ENCODE results near the gene LMOD2. TPM values are rescaled to one million over a fixed set of nuclear protein-coding genes. Genes with fewer than 3 reads are reported as not detected.

LMOD2 gene
- total and polyA plus RNA-seq, 2 experiments from 2014 or later = not detected

DNA sequence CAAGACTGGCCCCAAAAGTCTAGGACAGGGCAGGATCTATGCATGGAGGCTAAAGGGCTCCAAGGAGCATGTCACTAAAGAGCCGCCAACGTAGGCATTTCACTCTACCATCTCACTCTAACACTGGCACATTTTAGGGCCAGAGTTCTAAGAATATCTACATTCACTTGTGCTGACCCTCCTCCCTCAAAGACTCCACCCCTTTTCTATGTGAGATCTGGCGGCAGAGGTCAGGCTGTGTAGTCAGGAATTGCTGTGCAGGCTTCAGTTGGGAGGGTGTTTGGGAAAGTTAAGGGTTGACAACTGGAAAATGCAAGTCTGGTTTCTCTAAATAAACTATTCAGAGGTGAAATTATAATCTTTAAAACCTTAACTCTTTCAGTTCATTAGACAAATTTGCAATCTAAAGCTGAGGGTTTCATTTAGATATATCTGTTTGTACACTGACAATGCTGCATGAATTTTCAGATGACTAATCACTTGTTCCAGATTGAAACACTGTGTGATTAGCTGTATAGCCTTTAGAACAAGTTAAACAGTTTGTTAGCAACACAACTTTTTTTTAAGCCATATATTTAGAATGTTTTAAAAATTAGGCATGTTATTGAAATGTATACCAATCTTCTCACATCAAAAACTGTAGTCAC, 18.2 kb downstream of the LMOD2 start:
- no peak overlapping the region for H2AFZ ChIP-seq
- H3K27me3 ChIP-seq (ENCODE audit: insufficient read depth) = no peaks in the 10 kb centered on the region
- no peaks in the 10 kb centered on the region for H3K36me3 ChIP-seq (ENCODE audit: insufficient read depth)
- no peak overlapping the region for H3K27ac ChIP-seq (ENCODE audit: low read depth)
- no peak overlapping the region for H3K4me3 ChIP-seq
- ATAC-seq (peak; percentile 23), DNase-seq (ENCODE audit: low spot score) (no peak)
- no peaks in the 10 kb centered on the region for H3K36me3 Mint-ChIP-seq (ENCODE audit: low read depth)
- H3K79me2 ChIP-seq (replicated peaks; ENCODE audit: insufficient read depth) = no peaks in the 10 kb centered on the region
- TF ChIP-seq ZNF114 (CRISPR knock-in tag; IDR thresholded peaks at IDR 0.05) (no peak), EZH2phosphoT487 (IDR thresholded peaks at IDR 0.05; ENCODE audit: unreplicated experiment) (no peak), JUNB (IDR thresholded peaks at IDR 0.05; ENCODE audit: unreplicated experiment) (no peak), EZH2 (IDR thresholded peaks at IDR 0.05; ENCODE audit: low read depth, unreplicated experiment) (no peak), CREB1 (CRISPR knock-in tag; IDR thresholded peaks at IDR 0.05; ENCODE audit: low read depth) (no peak), STAT1 (IDR thresholded peaks at IDR 0.05; ENCODE audit: unreplicated experiment) (no peak), POLR2AphosphoS5 (IDR thresholded peaks at IDR 0.05; ENCODE audit: low read depth) (no peak), ZNF331 (CRISPR knock-in tag; IDR thresholded peaks at IDR 0.05; ENCODE audit: low read depth) (no peak), NANOG (IDR thresholded peaks at IDR 0.05; ENCODE audit: borderline replicate concordance) (no peak)
- TF ChIP-seq, protein P1, sequence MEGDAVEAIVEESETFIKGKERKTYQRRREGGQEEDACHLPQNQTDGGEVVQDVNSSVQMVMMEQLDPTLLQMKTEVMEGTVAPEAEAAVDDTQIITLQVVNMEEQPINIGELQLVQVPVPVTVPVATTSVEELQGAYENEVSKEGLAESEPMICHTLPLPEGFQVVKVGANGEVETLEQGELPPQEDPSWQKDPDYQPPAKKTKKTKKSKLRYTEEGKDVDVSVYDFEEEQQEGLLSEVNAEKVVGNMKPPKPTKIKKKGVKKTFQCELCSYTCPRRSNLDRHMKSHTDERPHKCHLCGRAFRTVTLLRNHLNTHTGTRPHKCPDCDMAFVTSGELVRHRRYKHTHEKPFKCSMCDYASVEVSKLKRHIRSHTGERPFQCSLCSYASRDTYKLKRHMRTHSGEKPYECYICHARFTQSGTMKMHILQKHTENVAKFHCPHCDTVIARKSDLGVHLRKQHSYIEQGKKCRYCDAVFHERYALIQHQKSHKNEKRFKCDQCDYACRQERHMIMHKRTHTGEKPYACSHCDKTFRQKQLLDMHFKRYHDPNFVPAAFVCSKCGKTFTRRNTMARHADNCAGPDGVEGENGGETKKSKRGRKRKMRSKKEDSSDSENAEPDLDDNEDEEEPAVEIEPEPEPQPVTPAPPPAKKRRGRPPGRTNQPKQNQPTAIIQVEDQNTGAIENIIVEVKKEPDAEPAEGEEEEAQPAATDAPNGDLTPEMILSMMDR (conservative IDR thresholded peaks at IDR 0.05; ENCODE audit: low read depth in 2 of 2) = no peak
- TF ChIP-seq, protein P2, sequence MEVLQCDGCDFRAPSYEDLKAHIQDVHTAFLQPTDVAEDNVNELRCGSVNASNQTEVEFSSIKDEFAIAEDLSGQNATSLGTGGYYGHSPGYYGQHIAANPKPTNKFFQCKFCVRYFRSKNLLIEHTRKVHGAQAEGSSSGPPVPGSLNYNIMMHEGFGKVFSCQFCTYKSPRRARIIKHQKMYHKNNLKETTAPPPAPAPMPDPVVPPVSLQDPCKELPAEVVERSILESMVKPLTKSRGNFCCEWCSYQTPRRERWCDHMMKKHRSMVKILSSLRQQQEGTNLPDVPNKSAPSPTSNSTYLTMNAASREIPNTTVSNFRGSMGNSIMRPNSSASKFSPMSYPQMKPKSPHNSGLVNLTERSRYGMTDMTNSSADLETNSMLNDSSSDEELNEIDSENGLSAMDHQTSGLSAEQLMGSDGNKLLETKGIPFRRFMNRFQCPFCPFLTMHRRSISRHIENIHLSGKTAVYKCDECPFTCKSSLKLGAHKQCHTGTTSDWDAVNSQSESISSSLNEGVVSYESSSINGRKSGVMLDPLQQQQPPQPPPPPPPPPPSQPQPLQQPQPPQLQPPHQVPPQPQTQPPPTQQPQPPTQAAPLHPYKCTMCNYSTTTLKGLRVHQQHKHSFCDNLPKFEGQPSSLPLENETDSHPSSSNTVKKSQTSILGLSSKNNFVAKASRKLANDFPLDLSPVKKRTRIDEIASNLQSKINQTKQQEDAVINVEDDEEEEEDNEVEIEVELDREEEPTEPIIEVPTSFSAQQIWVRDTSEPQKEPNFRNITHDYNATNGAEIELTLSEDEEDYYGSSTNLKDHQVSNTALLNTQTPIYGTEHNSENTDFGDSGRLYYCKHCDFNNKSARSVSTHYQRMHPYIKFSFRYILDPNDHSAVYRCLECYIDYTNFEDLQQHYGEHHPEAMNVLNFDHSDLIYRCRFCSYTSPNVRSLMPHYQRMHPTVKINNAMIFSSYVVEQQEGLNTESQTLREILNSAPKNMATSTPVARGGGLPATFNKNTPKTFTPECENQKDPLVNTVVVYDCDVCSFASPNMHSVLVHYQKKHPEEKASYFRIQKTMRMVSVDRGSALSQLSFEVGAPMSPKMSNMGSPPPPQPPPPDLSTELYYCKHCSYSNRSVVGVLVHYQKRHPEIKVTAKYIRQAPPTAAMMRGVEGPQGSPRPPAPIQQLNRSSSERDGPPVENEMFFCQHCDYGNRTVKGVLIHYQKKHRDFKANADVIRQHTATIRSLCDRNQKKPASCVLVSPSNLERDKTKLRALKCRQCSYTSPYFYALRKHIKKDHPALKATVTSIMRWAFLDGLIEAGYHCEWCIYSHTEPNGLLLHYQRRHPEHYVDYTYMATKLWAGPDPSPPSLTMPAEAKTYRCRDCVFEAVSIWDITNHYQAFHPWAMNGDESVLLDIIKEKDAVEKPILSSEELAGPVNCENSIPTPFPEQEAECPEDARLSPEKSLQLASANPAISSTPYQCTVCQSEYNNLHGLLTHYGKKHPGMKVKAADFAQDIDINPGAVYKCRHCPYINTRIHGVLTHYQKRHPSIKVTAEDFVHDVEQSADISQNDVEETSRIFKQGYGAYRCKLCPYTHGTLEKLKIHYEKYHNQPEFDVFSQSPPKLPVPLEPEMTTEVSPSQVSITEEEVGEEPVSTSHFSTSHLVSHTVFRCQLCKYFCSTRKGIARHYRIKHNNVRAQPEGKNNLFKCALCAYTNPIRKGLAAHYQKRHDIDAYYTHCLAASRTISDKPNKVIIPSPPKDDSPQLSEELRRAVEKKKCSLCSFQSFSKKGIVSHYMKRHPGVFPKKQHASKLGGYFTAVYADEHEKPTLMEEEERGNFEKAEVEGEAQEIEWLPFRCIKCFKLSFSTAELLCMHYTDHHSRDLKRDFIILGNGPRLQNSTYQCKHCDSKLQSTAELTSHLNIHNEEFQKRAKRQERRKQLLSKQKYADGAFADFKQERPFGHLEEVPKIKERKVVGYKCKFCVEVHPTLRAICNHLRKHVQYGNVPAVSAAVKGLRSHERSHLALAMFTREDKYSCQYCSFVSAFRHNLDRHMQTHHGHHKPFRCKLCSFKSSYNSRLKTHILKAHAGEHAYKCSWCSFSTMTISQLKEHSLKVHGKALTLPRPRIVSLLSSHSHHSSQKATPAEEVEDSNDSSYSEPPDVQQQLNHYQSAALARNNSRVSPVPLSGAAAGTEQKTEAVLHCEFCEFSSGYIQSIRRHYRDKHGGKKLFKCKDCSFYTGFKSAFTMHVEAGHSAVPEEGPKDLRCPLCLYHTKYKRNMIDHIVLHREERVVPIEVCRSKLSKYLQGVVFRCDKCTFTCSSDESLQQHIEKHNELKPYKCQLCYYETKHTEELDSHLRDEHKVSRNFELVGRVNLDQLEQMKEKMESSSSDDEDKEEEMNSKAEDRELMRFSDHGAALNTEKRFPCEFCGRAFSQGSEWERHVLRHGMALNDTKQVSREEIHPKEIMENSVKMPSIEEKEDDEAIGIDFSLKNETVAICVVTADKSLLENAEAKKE (CRISPR knock-in tag; IDR thresholded peaks at IDR 0.05) = no peak
- TF ChIP-seq, protein P3, sequence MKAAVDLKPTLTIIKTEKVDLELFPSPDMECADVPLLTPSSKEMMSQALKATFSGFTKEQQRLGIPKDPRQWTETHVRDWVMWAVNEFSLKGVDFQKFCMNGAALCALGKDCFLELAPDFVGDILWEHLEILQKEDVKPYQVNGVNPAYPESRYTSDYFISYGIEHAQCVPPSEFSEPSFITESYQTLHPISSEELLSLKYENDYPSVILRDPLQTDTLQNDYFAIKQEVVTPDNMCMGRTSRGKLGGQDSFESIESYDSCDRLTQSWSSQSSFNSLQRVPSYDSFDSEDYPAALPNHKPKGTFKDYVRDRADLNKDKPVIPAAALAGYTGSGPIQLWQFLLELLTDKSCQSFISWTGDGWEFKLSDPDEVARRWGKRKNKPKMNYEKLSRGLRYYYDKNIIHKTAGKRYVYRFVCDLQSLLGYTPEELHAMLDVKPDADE (IDR thresholded peaks at IDR 0.05) = no peak
- TF ChIP-seq, protein P4, sequence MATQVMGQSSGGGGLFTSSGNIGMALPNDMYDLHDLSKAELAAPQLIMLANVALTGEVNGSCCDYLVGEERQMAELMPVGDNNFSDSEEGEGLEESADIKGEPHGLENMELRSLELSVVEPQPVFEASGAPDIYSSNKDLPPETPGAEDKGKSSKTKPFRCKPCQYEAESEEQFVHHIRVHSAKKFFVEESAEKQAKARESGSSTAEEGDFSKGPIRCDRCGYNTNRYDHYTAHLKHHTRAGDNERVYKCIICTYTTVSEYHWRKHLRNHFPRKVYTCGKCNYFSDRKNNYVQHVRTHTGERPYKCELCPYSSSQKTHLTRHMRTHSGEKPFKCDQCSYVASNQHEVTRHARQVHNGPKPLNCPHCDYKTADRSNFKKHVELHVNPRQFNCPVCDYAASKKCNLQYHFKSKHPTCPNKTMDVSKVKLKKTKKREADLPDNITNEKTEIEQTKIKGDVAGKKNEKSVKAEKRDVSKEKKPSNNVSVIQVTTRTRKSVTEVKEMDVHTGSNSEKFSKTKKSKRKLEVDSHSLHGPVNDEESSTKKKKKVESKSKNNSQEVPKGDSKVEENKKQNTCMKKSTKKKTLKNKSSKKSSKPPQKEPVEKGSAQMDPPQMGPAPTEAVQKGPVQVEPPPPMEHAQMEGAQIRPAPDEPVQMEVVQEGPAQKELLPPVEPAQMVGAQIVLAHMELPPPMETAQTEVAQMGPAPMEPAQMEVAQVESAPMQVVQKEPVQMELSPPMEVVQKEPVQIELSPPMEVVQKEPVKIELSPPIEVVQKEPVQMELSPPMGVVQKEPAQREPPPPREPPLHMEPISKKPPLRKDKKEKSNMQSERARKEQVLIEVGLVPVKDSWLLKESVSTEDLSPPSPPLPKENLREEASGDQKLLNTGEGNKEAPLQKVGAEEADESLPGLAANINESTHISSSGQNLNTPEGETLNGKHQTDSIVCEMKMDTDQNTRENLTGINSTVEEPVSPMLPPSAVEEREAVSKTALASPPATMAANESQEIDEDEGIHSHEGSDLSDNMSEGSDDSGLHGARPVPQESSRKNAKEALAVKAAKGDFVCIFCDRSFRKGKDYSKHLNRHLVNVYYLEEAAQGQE (IDR thresholded peaks at IDR 0.05; ENCODE audit: unreplicated experiment) = no peak
- no peak overlapping the region for H3K4me3 Mint-ChIP-seq
- no peak overlapping the region for H3K4me2 ChIP-seq
- H4K20me1 ChIP-seq (replicated peaks; ENCODE audit: insufficient read depth) = no peaks in the 10 kb centered on the region
- H3K27me3 Mint-ChIP-seq (ENCODE audit: insufficient read depth, low read depth, poor library complexity) = peaks cover 2% of the 10 kb centered on the region
- no peaks in the 10 kb centered on the region for H3F3A ChIP-seq (replicated peaks; ENCODE audit: low read depth)
- H3K9me2 ChIP-seq (ENCODE audit: insufficient read depth) = peaks cover 7% of the 10 kb centered on the region; the same call in 1 of the 2 replicates
- peaks cover 16% of the 10 kb centered on the region for H3K4me1 Mint-ChIP-seq
- H3K4me1 ChIP-seq (ENCODE audit: insufficient read depth) = peaks cover 13% of the 10 kb centered on the region; the same call in 1 of the 2 replicates
- no peaks in the 10 kb centered on the region for H3K9me3 Mint-ChIP-seq
- no peak overlapping the region; the same call in 1 of the 2 replicates for H3K27ac Mint-ChIP-seq
